Naive thymus-derived CD8-positive, alpha-beta T cell (primary cell): Measurements from ENCODE around the gene PRXL2A. TPM values are rescaled to one million over a fixed set of nuclear protein-coding genes. Genes with fewer than 3 reads are reported as not detected.
"Not testable (repeated sequence)": the region's sequence is repeated elsewhere in the genome, so short reads cannot be mapped to it uniquely, and the experiment has no call there.

Experiments used
- ATAC-seq, 2 donors: fragments of 150-1000 bp; cut with Tn5 transposase in 1 of 2; sonication (Bioruptor Pico), chemical (Tn5 transposase) in 1 of 2; 1 replicate in 1 of 2; 2 replicates in 1 of 2; pipeline ENCODE4 v1.10.0; 2021; ENCODE audit warnings: mild to moderate bottlenecking in 2 of 2, moderate library complexity in 2 of 2
- POLR2A ChIA-PET: fragments of 350-600 bp; sonication (Branson Sonifier 250); formaldehyde crosslinking; loops from one replicate; lab custom pipeline; 2021; ENCODE audit warnings: antibody characterized with exemption; lab: Charles Lee
- DNase-seq, 10 donors: peaks; one replicate each; pipeline versions ENCODE4 v3.0.0 to v3.0.0-alpha.2; 2020 to 2022
- H3K27ac Mint-ChIP-seq, 10 donors: one replicate each; pipeline ENCODE4 v1.8.0; 2020 to 2022; ENCODE audit warnings: mild to moderate bottlenecking in 10 of 10, mixed read lengths in 10 of 10, moderate library complexity in 4 of 10, inconsistent platforms in 1 of 10
- H3K27me3 Mint-ChIP-seq, 5 donors: one replicate each; pipeline ENCODE4 v1.8.0; 2021 to 2022; ENCODE audit warnings: mixed read lengths in 5 of 5
- H3K36me3 Mint-ChIP-seq, 3 donors: one replicate each; pipeline ENCODE4 v1.8.0; 2020 to 2022; ENCODE audit warnings: mixed read lengths in 3 of 3, mild to moderate bottlenecking in 2 of 3, inconsistent platforms in 1 of 3
- H3K4me1 Mint-ChIP-seq, 4 donors: one replicate each; pipeline ENCODE4 v1.8.0; 2021 to 2022; ENCODE audit warnings: mixed read lengths in 4 of 4
- H3K4me3 Mint-ChIP-seq, 10 donors: one replicate each; pipeline ENCODE4 v1.8.0; 2020 to 2022; ENCODE audit warnings: mild to moderate bottlenecking in 10 of 10, mixed read lengths in 10 of 10, moderate library complexity in 6 of 10, inconsistent platforms in 1 of 10
- H3K9me3 Mint-ChIP-seq, 9 donors: one replicate each; pipeline ENCODE4 v1.8.0; 2020 to 2022; ENCODE audit warnings: mixed read lengths in 9 of 9, mild to moderate bottlenecking in 3 of 9, inconsistent platforms in 1 of 9, moderate library complexity in 1 of 9
- polyA plus RNA-seq, 3 donors: library from polyadenylated mRNA; unstranded; fragments of 300-500 nt; fragmentation: Illumina TruSeq; gene quantifications; one replicate each; pipeline ENCODE4 v1.2.3, GENCODE V29; 2021
- total RNA-seq, 8 experiments: library from RNA in 2 of 8; stranded (reverse) in 2 of 8; gene quantifications; one replicate each; pipeline ENCODE4 v1.2.3 and lab custom pipeline; 2021 to 2026

The PRXL2A gene
- total and polyA plus RNA-seq, 5 experiments from 2014 or later: 10.2 to 21.3 (median 13.8) TPM

DNA sequence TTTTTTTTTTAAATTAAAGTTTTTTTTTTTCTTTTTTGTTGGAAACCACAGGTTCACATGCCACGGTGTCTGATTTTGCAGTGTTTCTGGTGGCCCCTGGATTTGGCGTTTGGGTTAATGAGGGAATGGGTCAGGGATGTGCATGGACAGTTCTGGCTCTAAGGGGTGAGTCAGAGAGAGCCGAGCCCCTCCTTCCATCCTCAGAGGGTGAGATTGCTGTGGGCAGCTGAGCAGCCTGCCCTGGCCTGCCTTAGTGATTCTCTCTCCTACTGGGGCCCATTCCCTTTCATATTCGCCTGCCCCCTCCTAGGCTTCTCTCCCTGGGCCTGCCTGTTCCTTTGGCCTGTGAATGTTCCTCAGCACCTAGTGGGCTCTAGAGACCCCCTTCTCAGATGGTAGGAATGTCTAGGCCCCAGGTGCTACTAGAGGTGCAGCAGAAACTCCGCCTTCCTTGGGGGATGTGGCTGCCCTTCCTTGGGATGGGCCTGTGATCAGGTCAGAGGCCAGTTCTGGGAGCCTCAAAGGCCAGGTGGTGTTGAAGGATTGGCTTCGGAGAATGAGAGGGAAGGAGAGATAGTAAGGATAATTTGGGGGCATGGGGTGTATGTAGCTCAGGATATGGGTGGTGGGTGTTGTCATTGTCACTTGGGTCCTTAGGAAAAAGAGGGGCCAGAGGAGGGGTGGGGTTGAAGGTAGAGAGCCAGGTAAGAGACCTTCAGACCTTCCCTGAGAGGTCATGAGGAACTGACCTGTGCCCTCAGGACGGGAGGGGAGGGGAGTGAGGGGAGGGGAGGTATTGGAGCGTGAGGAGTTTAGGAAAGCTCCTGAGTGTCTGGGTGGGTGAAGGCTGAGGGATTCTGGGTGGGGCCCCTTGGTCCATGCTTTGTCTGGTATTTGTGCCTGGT, 65.6 kb downstream of the PRXL2A start:
- POLR2A ChIA-PET: interaction anchor here (0.7 to 37.5 kb wide), 6 partner anchors 13 to 77 kb away, joined by 3 to 914 read pairs (median 194); partner anchors contain the start of gene TSPAN14
- DNase-seq (no peak), ATAC-seq (peak in 1 of 2 donors; percentile 2)
- Mint-ChIP-seq H3K4me3 (peak overlapping the region in 9 of 10 donors; percentile 55 to 99 (median 86)), H3K4me1 (peaks cover 49 to 96% (median 89%) of the 10 kb centered on the region in 4 donors), H3K9me3 (peaks cover 0 to 10% (median 5%) of the 10 kb centered on the region in 9 donors), H3K36me3 (peaks cover 19 to 64% (median 28%) of the 10 kb centered on the region in 3 donors), H3K27ac (peak overlapping the region; percentile 84 to 99 (median 94)), H3K27me3 (no peaks in the 10 kb centered on the region)

DNA sequence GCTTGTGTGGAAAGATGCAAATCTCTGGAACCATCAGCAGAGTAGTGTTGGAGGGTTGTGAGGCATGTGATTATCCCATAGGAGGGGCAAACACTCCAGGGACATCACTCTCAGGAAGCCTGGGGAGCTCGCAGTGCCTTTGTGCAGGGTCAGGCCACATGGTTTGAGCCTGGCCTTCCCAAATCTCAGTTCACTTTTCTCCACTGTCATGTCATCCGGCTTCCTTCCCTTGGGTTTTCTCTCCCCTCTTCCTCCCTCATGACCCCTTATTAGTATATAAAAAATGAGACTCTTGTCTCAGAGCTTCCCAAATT, 66.2 kb downstream of the PRXL2A start:
- POLR2A ChIA-PET: interaction anchor here (20.4 to 37.5 kb wide), 3 partner anchors 13 to 31 kb away, joined by 382 to 914 read pairs (median 643); partner anchors contain the start of gene TSPAN14
- Mint-ChIP-seq H3K4me3 (peak overlapping the region in 8 of 10 donors; percentile 42 to 93 (median 78)), H3K9me3 (peaks cover 0 to 10% (median 5%) of the 10 kb centered on the region in 9 donors), H3K27ac (peak overlapping the region; percentile 76 to 99 (median 92)), H3K36me3 (peaks cover 16 to 64% (median 25%) of the 10 kb centered on the region in 3 donors), H3K27me3 (no peaks in the 10 kb centered on the region), H3K4me1 (peaks cover 46 to 90% (median 85%) of the 10 kb centered on the region in 4 donors)
- DNase-seq (no peak), ATAC-seq (no peak)

DNA sequence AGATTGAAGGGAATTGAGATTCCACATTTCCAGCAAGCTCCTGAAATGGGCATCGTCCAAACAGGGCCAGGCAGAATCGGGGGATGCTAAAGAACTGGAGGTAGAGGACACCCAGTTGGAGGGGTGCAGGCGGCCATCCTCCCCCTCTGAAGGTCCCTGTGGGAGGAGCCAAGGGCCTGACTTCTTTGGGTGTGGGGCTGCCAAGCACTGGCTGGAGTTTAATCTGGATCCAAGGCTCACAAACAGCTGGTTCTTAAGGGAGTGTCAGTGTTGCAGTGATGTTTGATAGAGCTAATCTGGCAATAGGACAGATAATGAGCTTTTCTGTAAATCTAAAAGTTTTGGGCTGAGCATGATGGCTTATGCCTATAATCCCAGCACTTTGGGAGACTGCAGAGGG, 66.6 kb downstream of the PRXL2A start:
- peak overlapping the region; percentile 76 to 99 (median 92) for H3K27ac Mint-ChIP-seq
- POLR2A ChIA-PET: interaction anchor here (20.4 to 37.5 kb wide), 3 partner anchors 12 to 30 kb away, joined by 382 to 914 read pairs (median 643); partner anchors contain the start of gene TSPAN14
- peaks cover 14 to 63% (median 25%) of the 10 kb centered on the region in 3 donors for H3K36me3 Mint-ChIP-seq
- peaks cover 45 to 88% (median 83%) of the 10 kb centered on the region in 4 donors for H3K4me1 Mint-ChIP-seq
- DNase-seq (no peak), ATAC-seq (no peak)
- H3K9me3 Mint-ChIP-seq: peaks cover 0 to 10% (median 5%) of the 10 kb centered on the region in 9 donors
- no peaks in the 10 kb centered on the region for H3K27me3 Mint-ChIP-seq
- peak overlapping the region in 7 of 10 donors; percentile 19 to 93 (median 85) for H3K4me3 Mint-ChIP-seq

DNA sequence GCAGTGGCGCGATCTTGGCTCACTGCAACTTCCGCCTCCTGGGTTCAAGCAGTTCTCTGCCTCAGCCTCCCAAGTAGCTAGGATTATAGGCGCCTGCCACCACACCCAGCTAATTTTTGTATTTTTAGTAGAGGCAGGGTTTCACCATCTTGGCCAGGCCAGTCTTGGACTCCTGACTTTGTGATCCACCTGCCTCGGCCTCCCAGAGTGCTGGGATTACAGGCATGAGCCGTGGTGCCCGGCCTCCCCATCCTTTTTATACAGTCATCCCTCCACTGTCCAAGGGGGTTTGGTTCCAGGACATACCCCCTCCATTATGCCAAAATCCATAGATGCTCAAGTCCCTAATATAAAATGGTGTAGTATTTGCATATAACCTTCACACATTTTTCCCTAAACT, 67.3 kb downstream of the PRXL2A start:
- H3K9me3 Mint-ChIP-seq, DNase-seq, ATAC-seq, H3K27me3 Mint-ChIP-seq: not testable (repeated sequence)
- peak overlapping the region; percentile 73 to 99 (median 88) for H3K27ac Mint-ChIP-seq
- POLR2A ChIA-PET: interaction anchor here (0.7 to 37.5 kb wide), 4 partner anchors 10 to 30 kb away, joined by 6 to 914 read pairs (median 512); partner anchors contain the start of gene TSPAN14
- peak overlapping the region in 6 of 10 donors; percentile 31 to 51 (median 42) for H3K4me3 Mint-ChIP-seq
- H3K4me1 Mint-ChIP-seq: peaks cover 48 to 88% (median 82%) of the 10 kb centered on the region in 4 donors
- H3K36me3 Mint-ChIP-seq: peaks cover 14 to 66% (median 29%) of the 10 kb centered on the region in 3 donors

DNA sequence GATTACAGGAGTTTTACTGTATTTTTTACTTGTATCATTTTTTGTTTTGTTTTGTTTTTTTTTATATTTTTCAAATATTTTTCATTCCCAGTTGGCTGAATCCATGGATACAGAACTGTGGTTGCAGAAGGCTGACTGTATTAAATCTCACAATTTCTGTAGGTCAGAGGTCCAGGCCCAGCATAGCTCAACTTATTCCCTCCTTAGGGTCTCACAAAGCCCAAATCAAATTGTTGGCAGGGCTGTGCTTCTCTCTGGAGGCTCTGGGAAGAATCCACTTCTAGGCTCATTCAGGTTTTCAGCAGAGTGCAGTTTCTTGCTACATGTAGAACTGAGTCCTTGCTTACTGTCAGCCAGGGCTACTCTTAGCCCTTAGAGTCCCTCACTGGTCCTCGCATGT, 68.3 kb downstream of the PRXL2A start:
- Mint-ChIP-seq H3K36me3 (peaks cover 14 to 70% (median 32%) of the 10 kb centered on the region in 3 donors), H3K4me3 (peak overlapping the region in 7 of 10 donors; percentile 19 to 61 (median 46)), H3K27me3 (no peaks in the 10 kb centered on the region), H3K9me3 (peaks cover 0 to 10% (median 5%) of the 10 kb centered on the region in 9 donors), H3K4me1 (peaks cover 43 to 87% (median 82%) of the 10 kb centered on the region in 4 donors), H3K27ac (peak overlapping the region in 9 of 10 donors; percentile 44 to 88 (median 80))
- POLR2A ChIA-PET: interaction anchor here (0.7 to 37.5 kb wide), 7 partner anchors 8 to 36 kb away, joined by 3 to 914 read pairs (median 7); partner anchors contain the start of gene TSPAN14
- ATAC-seq: no peak
- no peak for DNase-seq

DNA sequence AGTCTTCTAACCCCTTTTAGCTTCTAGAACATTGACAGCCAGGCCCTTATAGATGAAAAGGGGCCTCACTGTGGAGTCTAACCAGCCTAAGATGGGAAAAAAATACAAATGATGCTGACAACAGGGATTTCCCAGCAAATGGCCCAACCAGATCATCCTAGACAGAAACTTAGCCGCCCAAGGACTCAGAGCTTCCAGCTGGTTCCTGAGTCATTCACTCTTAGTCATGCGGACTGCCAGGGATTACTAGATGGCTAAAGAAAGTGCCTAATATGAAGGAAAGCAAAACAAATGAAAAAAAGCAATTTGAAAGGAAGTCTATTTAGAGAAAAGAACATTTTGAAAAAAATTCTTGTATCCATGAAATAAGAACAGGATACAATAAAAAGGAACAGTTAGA, 69.5 kb downstream of the PRXL2A start:
- DNase-seq: no peak
- POLR2A ChIA-PET: interaction anchor here (0.8 to 37.5 kb wide), 7 partner anchors 9 to 291 kb away, joined by 3 to 914 read pairs (median 7); partner anchors contain the start of gene TSPAN14
- no peak for ATAC-seq
- peaks cover 0 to 10% (median 5%) of the 10 kb centered on the region in 9 donors for H3K9me3 Mint-ChIP-seq
- no peaks in the 10 kb centered on the region for H3K27me3 Mint-ChIP-seq
- peaks cover 14 to 77% (median 32%) of the 10 kb centered on the region in 3 donors for H3K36me3 Mint-ChIP-seq
- H3K27ac Mint-ChIP-seq: peak overlapping the region; percentile 56 to 86 (median 80)
- H3K4me1 Mint-ChIP-seq: peaks cover 42 to 87% (median 79%) of the 10 kb centered on the region in 4 donors
- H3K4me3 Mint-ChIP-seq: peak overlapping the region in 6 of 10 donors; percentile 5 to 61 (median 54)

DNA sequence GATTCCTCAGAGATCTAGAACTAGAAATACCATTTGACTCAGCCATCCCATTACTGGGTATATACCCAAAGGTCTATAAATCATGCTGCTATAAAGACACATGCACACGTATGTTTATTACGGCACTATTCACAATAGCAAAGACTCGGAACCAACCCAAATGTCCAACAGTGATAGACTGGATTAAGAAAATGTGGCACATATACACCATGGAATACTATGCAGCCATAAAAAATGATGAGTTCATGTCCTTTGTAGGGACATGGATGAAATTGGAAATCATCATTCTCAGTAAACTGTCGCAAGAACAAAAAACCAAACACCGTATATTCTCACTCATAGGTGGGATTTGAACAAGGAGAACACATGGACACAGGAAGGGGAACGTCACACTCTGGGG, 72.0 kb downstream of the PRXL2A start:
- POLR2A ChIA-PET: interaction anchor here (13.9 kb wide), 1 partner anchor 15 kb away, joined by 643 read pairs; the partner anchor contains the start of gene TSPAN14
- not testable (repeated sequence) for H3K27me3 Mint-ChIP-seq, H3K9me3 Mint-ChIP-seq, ATAC-seq, DNase-seq
- Mint-ChIP-seq H3K4me3 (peak overlapping the region in 6 of 10 donors; percentile 26 to 61 (median 40)), H3K36me3 (peaks cover 14 to 71% (median 27%) of the 10 kb centered on the region in 3 donors), H3K27ac (peak overlapping the region in 8 of 10 donors; percentile 32 to 92 (median 67)), H3K4me1 (peaks cover 37 to 86% (median 73%) of the 10 kb centered on the region in 4 donors)

DNA sequence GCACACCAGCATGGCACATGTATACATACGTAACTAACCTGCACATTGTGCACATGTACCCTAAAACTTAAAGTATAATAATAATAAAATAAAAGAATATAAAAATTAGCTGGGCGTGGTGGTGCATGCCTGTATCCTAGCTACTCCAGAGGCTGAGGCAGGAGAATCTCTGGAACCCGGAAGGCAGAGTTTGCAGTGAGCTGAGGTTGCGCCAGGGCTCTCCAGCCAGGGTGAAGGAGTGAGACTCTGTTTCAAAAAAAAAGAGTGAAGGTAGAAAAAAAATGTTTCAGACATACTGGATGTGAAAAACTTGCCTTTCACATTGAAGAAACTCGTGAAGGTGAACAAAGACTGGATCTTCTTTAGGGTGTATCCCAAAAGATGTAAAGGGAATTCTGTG, 72.5 kb downstream of the PRXL2A start:
- H3K27ac Mint-ChIP-seq: peak overlapping the region in 7 of 10 donors; percentile 58 to 92 (median 86)
- no peaks in the 10 kb centered on the region for H3K27me3 Mint-ChIP-seq
- H3K9me3 Mint-ChIP-seq: peaks cover 0 to 10% (median 5%) of the 10 kb centered on the region in 9 donors
- H3K36me3 Mint-ChIP-seq: peaks cover 14 to 67% (median 27%) of the 10 kb centered on the region in 3 donors
- DNase-seq: no peak
- ATAC-seq: no peak
- peaks cover 38 to 86% (median 73%) of the 10 kb centered on the region in 4 donors for H3K4me1 Mint-ChIP-seq
- peak overlapping the region in 5 of 10 donors; percentile 4 to 58 (median 31) for H3K4me3 Mint-ChIP-seq
- POLR2A ChIA-PET: interaction anchor here (1.6 to 13.9 kb wide), 2 partner anchors 15 to 18 kb away, joined by 7 to 643 read pairs; partner anchors contain the start of gene TSPAN14

DNA sequence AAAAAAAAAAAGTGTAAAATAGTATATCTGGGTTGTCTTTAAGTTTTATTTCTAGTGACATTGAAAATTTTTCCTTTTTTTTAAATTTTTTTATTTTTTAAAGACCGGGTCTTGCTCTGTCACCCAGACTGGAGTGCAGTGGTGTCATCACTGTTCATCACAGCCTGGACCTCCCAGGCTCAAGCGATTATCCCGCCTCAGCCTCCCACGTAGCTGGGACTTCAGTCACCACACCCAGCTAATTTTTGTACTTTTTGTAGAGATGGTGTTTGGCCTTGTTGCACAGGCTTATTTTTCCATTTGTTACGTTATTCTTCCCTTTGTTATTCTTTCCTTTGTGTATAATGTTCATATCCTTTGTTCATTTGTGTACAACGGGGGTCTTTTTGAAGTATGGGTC, 75.9 kb downstream of the PRXL2A start:
- no peaks in the 10 kb centered on the region for H3K9me3 Mint-ChIP-seq
- H3K4me3 Mint-ChIP-seq: peak overlapping the region; percentile 29 to 89 (median 73)
- POLR2A ChIA-PET: interaction anchor here (0.7 to 13.9 kb wide), 5 partner anchors 9 to 110 kb away, joined by 3 to 643 read pairs (median 9); partner anchors contain the start of gene TSPAN14
- peaks cover 48 to 92% (median 83%) of the 10 kb centered on the region in 4 donors for H3K4me1 Mint-ChIP-seq
- no peak for DNase-seq
- peak overlapping the region; percentile 89 to 98 (median 95) for H3K27ac Mint-ChIP-seq
- no peaks in the 10 kb centered on the region for H3K27me3 Mint-ChIP-seq
- ATAC-seq: no peak
- peaks cover 0 to 47% (median 11%) of the 10 kb centered on the region in 3 donors for H3K36me3 Mint-ChIP-seq

DNA sequence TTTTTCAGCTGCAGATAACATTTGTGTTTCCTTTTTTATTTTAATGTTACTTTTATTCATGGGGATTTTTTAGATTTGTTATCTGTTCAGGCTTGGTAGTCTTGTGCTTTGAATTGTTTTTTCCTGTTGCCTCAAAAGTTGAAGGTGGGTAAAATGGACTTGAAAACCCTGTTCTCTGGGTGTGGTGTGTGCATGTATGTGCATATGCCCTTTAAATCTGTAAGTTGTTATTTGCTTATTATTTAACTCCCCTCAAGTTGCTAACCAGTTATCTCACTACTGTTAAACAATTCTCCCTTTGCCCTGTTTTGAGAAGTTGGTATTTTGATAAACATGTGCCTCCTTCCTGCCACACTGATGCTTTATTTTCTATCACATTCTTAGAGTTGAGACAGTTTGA, 76.3 kb downstream of the PRXL2A start:
- DNase-seq (no peak), ATAC-seq (peak; percentile 9 to 15)
- POLR2A ChIA-PET: interaction anchor here (2.4 to 13.9 kb wide), 3 partner anchors 16 to 40 kb away, joined by 9 to 643 read pairs (median 205); partner anchors contain the start of gene TSPAN14
- peaks cover 2 to 47% (median 13%) of the 10 kb centered on the region in 3 donors for H3K36me3 Mint-ChIP-seq
- H3K9me3 Mint-ChIP-seq: no peaks in the 10 kb centered on the region
- H3K4me3 Mint-ChIP-seq: peak overlapping the region; percentile 66 to 89 (median 74)
- H3K27me3 Mint-ChIP-seq: no peaks in the 10 kb centered on the region
- peaks cover 52 to 96% (median 87%) of the 10 kb centered on the region in 4 donors for H3K4me1 Mint-ChIP-seq
- peak overlapping the region; percentile 86 to 98 (median 95) for H3K27ac Mint-ChIP-seq

DNA sequence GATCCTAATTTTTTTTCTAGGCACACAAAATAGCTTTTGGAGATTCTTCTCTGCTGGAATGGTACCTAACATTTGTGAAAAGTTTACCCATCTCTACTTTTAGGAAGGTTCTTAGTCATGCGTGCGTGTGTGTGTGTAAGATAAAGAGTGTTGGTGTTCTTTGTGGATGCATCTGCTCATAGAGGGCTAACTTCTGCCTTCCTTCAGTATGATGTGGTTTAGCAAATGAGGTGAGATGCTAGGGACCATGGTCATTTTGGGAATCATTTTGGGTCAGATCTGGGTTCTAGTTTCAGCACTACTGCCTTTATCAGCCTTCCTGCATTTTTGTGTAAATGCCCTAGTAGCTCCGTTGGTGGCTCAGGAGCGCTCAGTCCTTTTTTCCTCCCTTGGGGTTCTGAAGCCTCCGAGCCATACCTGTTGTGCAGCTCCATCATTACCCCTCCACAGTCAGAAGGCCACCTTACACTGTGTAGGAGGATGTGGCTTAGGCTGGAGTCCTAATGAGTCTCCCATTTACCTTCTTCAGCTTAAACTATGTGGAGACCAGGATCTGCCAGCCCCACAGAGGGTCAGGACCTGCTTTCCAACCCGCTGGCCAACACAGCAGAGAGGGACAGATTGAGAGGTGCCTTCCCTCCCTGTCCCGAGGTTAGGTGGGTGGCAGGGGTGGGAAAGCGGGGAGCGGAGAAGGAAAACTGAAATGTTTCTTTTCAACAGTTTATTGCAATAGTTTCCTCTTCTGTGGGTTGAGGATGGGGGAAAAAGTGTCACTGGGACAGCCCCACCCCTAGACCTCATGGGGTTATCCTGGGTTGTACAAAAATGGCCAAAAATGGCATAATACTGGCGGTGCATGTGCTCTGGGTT, 77.0 kb downstream of the PRXL2A start:
- Mint-ChIP-seq H3K4me3 (peak overlapping the region; percentile 66 to 89 (median 74)), H3K27me3 (no peaks in the 10 kb centered on the region), H3K9me3 (no peaks in the 10 kb centered on the region), H3K4me1 (peaks cover 56 to 98% (median 90%) of the 10 kb centered on the region in 4 donors), H3K36me3 (peaks cover 8 to 49% (median 16%) of the 10 kb centered on the region in 3 donors), H3K27ac (peak overlapping the region; percentile 86 to 98 (median 95))
- POLR2A ChIA-PET: interaction anchor here (2.4 to 13.9 kb wide), 3 partner anchors 15 to 41 kb away, joined by 9 to 643 read pairs (median 205); partner anchors contain the start of gene TSPAN14
- peak in 1 of 10 donors; percentile 47 for DNase-seq
- ATAC-seq: no peak
